Measurements from ENCODE around the gene TBC1D9B.

DNA sequence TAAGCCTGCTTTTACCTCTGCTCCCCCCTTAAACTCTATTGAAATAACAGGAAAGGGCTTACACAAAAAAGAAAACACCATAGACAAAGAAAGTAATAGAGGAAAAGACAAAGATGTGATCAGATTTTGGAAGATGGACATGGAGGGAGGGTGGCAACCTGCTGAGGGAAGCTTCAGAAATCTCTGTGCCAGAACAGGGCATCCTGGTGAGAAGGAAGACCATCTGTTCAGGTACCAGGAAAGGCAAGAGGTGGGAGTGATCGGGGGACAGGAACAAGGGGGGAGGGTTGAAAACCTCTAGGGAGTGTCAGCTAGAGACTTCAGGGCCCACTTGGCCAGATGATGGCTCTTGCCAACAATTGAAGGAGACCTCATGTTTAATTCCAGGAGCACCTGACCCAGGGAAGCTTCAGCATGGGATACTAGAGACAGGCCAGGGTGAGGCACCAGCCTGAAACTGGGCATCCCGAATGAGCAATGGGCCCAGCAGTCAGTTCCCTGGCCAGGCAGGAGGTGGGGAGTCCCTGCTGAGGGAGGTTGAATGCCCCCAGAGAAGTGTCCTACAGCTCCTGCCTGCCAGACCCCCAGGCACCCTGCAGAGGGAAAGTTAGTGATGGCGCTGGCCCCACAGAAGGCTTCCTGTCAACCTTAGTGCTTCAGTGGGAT lies 78.8 kb downstream of the TBC1D9B start:
- TF ChIP-seq, protein P1, sequence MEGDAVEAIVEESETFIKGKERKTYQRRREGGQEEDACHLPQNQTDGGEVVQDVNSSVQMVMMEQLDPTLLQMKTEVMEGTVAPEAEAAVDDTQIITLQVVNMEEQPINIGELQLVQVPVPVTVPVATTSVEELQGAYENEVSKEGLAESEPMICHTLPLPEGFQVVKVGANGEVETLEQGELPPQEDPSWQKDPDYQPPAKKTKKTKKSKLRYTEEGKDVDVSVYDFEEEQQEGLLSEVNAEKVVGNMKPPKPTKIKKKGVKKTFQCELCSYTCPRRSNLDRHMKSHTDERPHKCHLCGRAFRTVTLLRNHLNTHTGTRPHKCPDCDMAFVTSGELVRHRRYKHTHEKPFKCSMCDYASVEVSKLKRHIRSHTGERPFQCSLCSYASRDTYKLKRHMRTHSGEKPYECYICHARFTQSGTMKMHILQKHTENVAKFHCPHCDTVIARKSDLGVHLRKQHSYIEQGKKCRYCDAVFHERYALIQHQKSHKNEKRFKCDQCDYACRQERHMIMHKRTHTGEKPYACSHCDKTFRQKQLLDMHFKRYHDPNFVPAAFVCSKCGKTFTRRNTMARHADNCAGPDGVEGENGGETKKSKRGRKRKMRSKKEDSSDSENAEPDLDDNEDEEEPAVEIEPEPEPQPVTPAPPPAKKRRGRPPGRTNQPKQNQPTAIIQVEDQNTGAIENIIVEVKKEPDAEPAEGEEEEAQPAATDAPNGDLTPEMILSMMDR (IDR thresholded peaks at IDR 0.05): no peak
- no peak for TF ChIP-seq HDAC2 (IDR thresholded peaks at IDR 0.05)
- TF ChIP-seq, protein P2, sequence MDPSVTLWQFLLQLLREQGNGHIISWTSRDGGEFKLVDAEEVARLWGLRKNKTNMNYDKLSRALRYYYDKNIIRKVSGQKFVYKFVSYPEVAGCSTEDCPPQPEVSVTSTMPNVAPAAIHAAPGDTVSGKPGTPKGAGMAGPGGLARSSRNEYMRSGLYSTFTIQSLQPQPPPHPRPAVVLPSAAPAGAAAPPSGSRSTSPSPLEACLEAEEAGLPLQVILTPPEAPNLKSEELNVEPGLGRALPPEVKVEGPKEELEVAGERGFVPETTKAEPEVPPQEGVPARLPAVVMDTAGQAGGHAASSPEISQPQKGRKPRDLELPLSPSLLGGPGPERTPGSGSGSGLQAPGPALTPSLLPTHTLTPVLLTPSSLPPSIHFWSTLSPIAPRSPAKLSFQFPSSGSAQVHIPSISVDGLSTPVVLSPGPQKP (IDR thresholded peaks at IDR 0.05; ENCODE audit: low read depth, low read length): no peak
- TF ChIP-seq PHF8 (IDR thresholded peaks at IDR 0.05; ENCODE audit: borderline replicate concordance, low read depth): no peak
- no peak for TF ChIP-seq EP300 (IDR thresholded peaks at IDR 0.05)
- TF ChIP-seq, protein P3, sequence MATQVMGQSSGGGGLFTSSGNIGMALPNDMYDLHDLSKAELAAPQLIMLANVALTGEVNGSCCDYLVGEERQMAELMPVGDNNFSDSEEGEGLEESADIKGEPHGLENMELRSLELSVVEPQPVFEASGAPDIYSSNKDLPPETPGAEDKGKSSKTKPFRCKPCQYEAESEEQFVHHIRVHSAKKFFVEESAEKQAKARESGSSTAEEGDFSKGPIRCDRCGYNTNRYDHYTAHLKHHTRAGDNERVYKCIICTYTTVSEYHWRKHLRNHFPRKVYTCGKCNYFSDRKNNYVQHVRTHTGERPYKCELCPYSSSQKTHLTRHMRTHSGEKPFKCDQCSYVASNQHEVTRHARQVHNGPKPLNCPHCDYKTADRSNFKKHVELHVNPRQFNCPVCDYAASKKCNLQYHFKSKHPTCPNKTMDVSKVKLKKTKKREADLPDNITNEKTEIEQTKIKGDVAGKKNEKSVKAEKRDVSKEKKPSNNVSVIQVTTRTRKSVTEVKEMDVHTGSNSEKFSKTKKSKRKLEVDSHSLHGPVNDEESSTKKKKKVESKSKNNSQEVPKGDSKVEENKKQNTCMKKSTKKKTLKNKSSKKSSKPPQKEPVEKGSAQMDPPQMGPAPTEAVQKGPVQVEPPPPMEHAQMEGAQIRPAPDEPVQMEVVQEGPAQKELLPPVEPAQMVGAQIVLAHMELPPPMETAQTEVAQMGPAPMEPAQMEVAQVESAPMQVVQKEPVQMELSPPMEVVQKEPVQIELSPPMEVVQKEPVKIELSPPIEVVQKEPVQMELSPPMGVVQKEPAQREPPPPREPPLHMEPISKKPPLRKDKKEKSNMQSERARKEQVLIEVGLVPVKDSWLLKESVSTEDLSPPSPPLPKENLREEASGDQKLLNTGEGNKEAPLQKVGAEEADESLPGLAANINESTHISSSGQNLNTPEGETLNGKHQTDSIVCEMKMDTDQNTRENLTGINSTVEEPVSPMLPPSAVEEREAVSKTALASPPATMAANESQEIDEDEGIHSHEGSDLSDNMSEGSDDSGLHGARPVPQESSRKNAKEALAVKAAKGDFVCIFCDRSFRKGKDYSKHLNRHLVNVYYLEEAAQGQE (IDR thresholded peaks at IDR 0.05): no peak
- TF ChIP-seq JUN (IDR thresholded peaks at IDR 0.05): peak in 1 of 2 experiments; percentile 36; a peak in 3 of 5 replicates
- no peak for TF ChIP-seq CEBPB (IDR thresholded peaks at IDR 0.05)
- no peak for TF ChIP-seq POLR2A (IDR thresholded peaks at IDR 0.05; ENCODE audit: low read length)
- TF ChIP-seq, protein P4, sequence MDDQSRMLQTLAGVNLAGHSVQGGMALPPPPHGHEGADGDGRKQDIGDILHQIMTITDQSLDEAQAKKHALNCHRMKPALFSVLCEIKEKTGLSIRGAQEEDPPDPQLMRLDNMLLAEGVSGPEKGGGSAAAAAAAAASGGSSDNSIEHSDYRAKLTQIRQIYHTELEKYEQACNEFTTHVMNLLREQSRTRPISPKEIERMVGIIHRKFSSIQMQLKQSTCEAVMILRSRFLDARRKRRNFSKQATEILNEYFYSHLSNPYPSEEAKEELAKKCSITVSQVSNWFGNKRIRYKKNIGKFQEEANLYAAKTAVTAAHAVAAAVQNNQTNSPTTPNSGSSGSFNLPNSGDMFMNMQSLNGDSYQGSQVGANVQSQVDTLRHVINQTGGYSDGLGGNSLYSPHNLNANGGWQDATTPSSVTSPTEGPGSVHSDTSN (IDR thresholded peaks at IDR 0.05): no peak
- TF ChIP-seq, protein P5, sequence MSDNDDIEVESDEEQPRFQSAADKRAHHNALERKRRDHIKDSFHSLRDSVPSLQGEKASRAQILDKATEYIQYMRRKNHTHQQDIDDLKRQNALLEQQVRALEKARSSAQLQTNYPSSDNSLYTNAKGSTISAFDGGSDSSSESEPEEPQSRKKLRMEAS (IDR thresholded peaks at IDR 0.05): no peak
- TF ChIP-seq MAFK (IDR thresholded peaks at IDR 0.05; ENCODE audit: partially characterized antibody): no peak
- no peak for TF ChIP-seq MAZ (IDR thresholded peaks at IDR 0.05; ENCODE audit: borderline replicate concordance, low read depth, low read length)
- no peak for TF ChIP-seq NR3C1 (IDR thresholded peaks at IDR 0.05)

Measured in A549 (cell line).